ENCODE results near the gene CDKAL1. TPM values are rescaled to one million over a fixed set of nuclear protein-coding genes. Genes with fewer than 3 reads are reported as not detected.

Gene CDKAL1
- total and polyA plus RNA-seq, 2 donors (not counting 3 experiments of a cell fraction or from before 2014, with no cell fraction given) = 6.1 to 20.5 TPM

DNA sequence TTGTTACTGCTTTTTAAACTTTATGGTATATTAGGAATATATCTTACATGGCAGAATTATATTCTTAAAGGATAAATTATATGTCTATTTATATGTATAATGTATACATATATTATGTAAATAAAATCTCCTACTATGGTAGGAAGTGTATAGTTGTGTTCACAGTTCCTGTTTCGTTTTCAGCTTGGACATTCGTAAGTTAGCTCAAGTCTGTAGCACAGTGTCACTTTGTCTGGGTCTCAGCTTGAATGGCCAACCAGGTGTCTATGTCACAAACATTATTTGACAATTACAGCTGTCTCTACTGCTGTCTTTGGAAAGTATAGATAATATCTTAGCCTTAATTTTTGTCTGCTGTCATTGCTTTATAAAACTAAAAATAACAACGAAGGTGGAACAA, 303.9 kb downstream of the CDKAL1 start:
- Histone ChIP-seq H3K9me3 (replicated peaks; ENCODE audit: control insufficient read depth, insufficient read depth, low read length) (no peaks in the 10 kb centered on the region), H3K27ac (ENCODE audit: insufficient read depth, low read depth, low read length) (no peak overlapping the region), H3K4me3 (replicated peaks in 1 of 3; ENCODE audit: insufficient read depth in 1 of 3, low read depth in 1 of 3, low read length in 3 of 3) (no peak overlapping the region), H3K9me1 (replicated peaks; ENCODE audit: control insufficient read depth, extremely low read depth, insufficient read depth, low read length) (no peaks in the 10 kb centered on the region), H3K79me2 (ENCODE audit: control insufficient read depth, insufficient read depth, low read length) (no peaks in the 10 kb centered on the region), H2AFZ (ENCODE audit: low read depth, low read length) (no peak overlapping the region), H3K36me3 (ENCODE audit: control insufficient read depth in 2 of 2, extremely low read depth in 1 of 2, insufficient read depth in 2 of 2, low read length in 2 of 2) (no peaks in the 10 kb centered on the region), H3K27me3 (ENCODE audit: control insufficient read depth in 2 of 2, insufficient read depth in 2 of 2, low read length in 2 of 2) (no peaks in the 10 kb centered on the region), H4K20me1 (replicated peaks; ENCODE audit: control insufficient read depth, extremely low read depth, insufficient read depth, low read length) (no peaks in the 10 kb centered on the region), H3K4me2 (ENCODE audit: insufficient read depth, low read length) (no peak overlapping the region), H3K9ac (replicated peaks; ENCODE audit: extremely low read depth, insufficient read depth, low read length) (no peak overlapping the region), H3K4me1 (ENCODE audit: control insufficient read depth, extremely low read depth, insufficient read depth, low read length) (no peaks in the 10 kb centered on the region)
- FAIRE-seq = no peak
- dilution Hi-C loops (cut with MboI; ENCODE audit: extremely low pct_ligation_motif_present, low sequenced_read_pairs) = no loop called here
- CTCF ChIA-PET = no interaction called here
- TF ChIP-seq, protein P1, sequence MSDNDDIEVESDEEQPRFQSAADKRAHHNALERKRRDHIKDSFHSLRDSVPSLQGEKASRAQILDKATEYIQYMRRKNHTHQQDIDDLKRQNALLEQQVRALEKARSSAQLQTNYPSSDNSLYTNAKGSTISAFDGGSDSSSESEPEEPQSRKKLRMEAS (IDR thresholded peaks at IDR 0.05; ENCODE audit: insufficient read depth, insufficient read length) = no peak
- no peak for TF ChIP-seq POLR2AphosphoS5 (IDR thresholded peaks at IDR 0.05; ENCODE audit: insufficient read depth, low read depth, low read length)
- no peak for TF ChIP-seq POLR2A (IDR thresholded peaks at IDR 0.05; ENCODE audit: low read depth, low read length)
- TF ChIP-seq EZH2 (IDR thresholded peaks at IDR 0.05; ENCODE audit: borderline replicate concordance, low read depth, low read length, severe bottlenecking) = no peak
- no peak for TF ChIP-seq JUN (IDR thresholded peaks at IDR 0.05; ENCODE audit: borderline replicate concordance, insufficient read depth, insufficient read length, low read depth)
- no peak for TF ChIP-seq MYC (IDR thresholded peaks at IDR 0.05; ENCODE audit: low read depth, low read length)
- TF ChIP-seq, protein P2, sequence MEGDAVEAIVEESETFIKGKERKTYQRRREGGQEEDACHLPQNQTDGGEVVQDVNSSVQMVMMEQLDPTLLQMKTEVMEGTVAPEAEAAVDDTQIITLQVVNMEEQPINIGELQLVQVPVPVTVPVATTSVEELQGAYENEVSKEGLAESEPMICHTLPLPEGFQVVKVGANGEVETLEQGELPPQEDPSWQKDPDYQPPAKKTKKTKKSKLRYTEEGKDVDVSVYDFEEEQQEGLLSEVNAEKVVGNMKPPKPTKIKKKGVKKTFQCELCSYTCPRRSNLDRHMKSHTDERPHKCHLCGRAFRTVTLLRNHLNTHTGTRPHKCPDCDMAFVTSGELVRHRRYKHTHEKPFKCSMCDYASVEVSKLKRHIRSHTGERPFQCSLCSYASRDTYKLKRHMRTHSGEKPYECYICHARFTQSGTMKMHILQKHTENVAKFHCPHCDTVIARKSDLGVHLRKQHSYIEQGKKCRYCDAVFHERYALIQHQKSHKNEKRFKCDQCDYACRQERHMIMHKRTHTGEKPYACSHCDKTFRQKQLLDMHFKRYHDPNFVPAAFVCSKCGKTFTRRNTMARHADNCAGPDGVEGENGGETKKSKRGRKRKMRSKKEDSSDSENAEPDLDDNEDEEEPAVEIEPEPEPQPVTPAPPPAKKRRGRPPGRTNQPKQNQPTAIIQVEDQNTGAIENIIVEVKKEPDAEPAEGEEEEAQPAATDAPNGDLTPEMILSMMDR (IDR thresholded peaks at IDR 0.05; ENCODE audit: extremely low read depth in 1 of 2, insufficient read depth in 1 of 2, low read depth in 1 of 2, low read length in 2 of 2) = no peak
- no peak for TF ChIP-seq GATA2 (IDR thresholded peaks at IDR 0.05; ENCODE audit: insufficient read depth, insufficient read length, low read depth, low read length)
- TF ChIP-seq FOS (IDR thresholded peaks at IDR 0.05; ENCODE audit: borderline replicate concordance, insufficient read depth, low read length) = no peak
- intact Hi-C loops (cut with micrococcal nuclease) = no loop called here
- BruUV-seq (replicated peaks) = no TSS peak
- POLR2A ChIA-PET = no interaction called here
- DNase-seq (ENCODE audit: low read depth, low spot score) = no peak
